ENCODE measurements around the gene MTNR1A.

DNA sequence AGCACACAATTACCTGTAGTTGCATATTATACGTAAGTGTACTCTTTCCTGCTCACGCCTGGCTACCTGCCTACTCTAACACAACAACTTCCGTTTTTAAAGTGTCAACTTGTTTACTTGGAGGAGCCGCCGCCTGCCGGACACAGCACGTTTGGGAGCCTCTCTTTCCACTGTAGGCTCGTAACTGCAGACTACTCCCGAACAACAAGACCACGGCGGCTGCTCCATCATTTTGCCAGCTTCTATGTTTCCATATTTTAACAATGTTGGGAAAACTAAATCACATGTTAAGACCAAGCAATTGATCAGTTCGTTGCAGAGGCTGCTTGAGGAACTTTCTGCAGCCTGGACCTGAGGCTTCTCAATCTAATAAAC is 841 bp downstream of the MTNR1A start:
- TF ChIP-seq, protein P1, sequence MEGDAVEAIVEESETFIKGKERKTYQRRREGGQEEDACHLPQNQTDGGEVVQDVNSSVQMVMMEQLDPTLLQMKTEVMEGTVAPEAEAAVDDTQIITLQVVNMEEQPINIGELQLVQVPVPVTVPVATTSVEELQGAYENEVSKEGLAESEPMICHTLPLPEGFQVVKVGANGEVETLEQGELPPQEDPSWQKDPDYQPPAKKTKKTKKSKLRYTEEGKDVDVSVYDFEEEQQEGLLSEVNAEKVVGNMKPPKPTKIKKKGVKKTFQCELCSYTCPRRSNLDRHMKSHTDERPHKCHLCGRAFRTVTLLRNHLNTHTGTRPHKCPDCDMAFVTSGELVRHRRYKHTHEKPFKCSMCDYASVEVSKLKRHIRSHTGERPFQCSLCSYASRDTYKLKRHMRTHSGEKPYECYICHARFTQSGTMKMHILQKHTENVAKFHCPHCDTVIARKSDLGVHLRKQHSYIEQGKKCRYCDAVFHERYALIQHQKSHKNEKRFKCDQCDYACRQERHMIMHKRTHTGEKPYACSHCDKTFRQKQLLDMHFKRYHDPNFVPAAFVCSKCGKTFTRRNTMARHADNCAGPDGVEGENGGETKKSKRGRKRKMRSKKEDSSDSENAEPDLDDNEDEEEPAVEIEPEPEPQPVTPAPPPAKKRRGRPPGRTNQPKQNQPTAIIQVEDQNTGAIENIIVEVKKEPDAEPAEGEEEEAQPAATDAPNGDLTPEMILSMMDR (IDR thresholded peaks at IDR 0.05 in 8 of 11, conservative IDR thresholded peaks at IDR 0.05 in 3 of 11) = no peak
- TF ChIP-seq POLR2A (IDR thresholded peaks at IDR 0.05) (no peak), POLR2AphosphoS5 (IDR thresholded peaks at IDR 0.05) (no peak)
